T-helper 2 cell treated with Interferon-gamma antibody and Interleukin-4, amounts not matched to agents 100 ng/mL and 5 ng/mL, for 36 hours (primary cell): ENCODE data around the gene TRAPPC14. TPM values are rescaled to one million over a fixed set of nuclear protein-coding genes. Genes with fewer than 3 reads are reported as not detected.

Experiments used
- intact Hi-C: fragments of 100-400 bp; cut with micrococcal nuclease; formaldehyde crosslinking; loops from one replicate; pipeline ENCODE4 v1.15.1; 2023
- total RNA-seq: library from RNA; stranded (reverse); gene quantifications from 2 replicates; pipeline ENCODE4 v1.2.3, GENCODE V29; 2022

TRAPPC14 gene
- total RNA-seq, 1 donor from 2014 or later: 50.9 TPM

DNA sequence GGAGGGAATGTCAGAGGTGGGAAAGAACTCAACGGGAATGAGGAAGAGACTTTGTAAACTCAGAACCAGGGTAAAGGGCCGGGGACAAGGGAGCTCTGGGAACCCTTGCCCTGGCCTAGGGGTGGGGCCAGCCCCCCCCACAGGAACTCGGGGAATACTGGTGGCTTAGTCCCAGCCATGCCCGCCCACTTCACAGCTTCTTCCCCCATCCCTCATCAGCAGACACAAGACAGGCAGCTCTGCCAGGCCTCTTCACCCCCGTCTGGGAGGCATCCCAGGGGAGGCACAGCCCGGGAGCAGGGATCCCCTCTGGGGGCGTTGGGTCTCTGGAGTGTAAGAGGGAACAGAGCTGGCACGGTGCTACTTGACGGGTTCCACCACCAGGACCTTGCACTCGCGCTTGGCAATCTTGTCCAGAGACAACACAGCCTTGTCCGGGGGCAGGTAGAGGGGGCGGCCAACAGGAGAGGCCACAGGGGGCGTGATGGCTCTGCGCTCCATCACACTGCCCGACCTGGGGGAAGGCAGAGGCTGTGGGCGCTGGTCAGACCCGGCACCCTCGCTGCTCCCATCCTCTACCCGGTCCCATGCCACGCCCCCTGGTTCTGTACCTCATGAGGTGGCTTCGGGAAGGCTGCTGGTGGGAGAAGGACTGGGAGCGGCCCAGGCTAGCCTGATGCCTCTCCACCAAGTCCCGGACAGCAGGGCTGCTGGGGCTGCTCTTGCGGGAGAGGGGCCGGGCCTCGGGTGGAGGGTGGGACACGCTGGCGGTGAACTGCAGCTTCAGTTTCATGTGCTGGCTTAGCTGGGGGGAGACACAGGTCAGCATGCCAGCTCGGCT, 3.7 kb downstream of the TRAPPC14 start:
- intact Hi-C loops: loop anchor here (5.0 kb wide), 1 partner anchor 52 kb away; no protein-coding TSS in a partner anchor

- intact Hi-C loops: no loop called here
These were observed 4.6 kb downstream of the TRAPPC14 start for GRCh38 chr7:100153708-100154535.

- intact Hi-C loops: no loop called here
These were observed 5.4 kb downstream of the TRAPPC14 start for GRCh38 chr7:100152937-100153666.

DNA sequence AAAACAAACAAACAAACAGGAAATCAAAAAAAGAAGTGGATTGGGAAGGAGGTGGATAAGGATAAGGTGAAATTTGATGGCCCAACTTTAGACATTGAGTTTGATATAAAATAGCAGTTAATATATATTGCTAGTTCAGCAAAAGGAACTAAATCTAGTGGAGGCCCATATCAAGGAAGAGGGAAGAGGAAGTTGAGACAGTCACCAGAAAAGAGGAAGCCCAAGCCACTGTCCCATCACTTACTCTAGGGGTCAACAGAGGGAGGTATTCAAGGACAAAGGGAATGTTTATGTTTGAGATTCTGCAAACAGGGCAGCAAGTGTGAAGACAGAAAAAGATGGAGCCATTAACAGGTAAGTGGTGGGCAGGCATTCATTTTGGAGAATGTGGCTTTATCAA, 6.1 kb downstream of the TRAPPC14 start:
- intact Hi-C loops: no loop called here

DNA sequence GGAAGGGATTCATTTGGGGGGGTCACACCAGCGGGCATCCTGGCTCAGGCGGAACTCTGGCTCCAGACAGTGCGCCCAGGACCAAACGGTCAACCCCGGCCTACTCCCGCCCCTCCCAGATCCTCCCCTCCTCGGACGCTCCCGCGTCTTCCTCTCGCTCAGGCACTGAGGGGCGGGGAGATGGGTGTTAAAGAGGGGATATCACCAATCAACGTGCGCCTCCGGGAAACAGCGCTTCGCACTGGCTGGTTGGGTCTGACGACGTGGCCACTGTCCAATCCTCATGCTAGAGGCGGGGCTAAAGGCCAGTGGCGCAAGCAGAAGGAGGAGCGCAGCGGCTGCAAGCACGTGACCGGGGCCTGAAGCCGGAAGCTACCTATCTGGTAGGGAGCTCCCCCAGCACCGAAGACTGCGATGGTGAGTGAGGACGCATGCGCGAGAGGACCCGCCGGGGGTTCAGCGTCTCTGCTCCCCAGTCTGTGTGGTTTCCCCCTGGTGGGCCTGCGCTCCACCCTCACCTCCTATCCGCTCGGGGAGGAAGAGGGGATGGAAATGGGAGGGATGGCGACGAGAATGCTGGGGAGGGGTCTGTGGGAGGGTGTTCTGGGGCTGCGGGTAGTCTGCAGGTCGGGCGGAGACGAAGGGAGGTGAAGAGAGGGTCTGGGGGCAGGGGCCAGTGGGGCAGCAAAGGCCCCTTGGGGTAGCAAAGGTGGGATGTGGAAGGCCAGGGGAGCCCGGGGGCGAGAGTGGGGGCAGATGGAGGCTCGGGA, 9.8 kb downstream of the TRAPPC14 start, which contains the start of gene LAMTOR4:
Gene LAMTOR4 (plus strand): TSS at position 360 of the 770 bp plus-strand sequence. CDS start 55 bp downstream, at position 415.
- intact Hi-C loops: loop anchor here (1.0 to 5.0 kb wide), 7 partner anchors 10 to 281 kb away; partner anchors contain the start of genes AP4M1, GPC2, MCM7 and MEPCE

DNA sequence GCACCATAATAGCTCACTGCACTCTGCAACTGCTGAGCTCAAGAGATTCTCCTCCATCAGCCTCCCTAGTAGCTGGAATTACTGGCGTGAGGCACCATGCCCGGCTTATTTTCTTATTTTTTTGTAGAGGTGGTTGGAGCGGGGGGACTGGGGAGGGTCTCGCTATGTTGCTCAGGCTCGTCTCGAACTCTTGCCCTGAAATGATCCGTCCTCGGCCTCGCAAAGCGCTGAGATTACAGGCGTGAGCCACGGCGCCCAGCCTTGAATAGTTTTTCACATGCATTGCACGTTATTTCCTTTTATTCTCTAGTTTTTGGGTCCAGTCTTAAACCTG, 10.3 kb downstream of the TRAPPC14 start:
- intact Hi-C loops: loop anchor here (1.0 to 5.0 kb wide), 7 partner anchors 10 to 281 kb away; partner anchors contain the start of genes AP4M1, GPC2, MCM7 and MEPCE

GRCh38 chr7:100147278-100147677, 11.2 kb downstream of the TRAPPC14 start:
- intact Hi-C loops: loop anchor here (5.0 kb wide), 1 partner anchor 125 kb away; no protein-coding TSS in a partner anchor

GRCh38 chr7:100146350-100146749, 12.2 kb downstream of the TRAPPC14 start:
- intact Hi-C loops: loop anchor here (5.0 kb wide), 1 partner anchor 126 kb away; no protein-coding TSS in a partner anchor

- intact Hi-C loops: no loop called here
These were observed 16.1 kb downstream of the TRAPPC14 start for GRCh38 chr7:100142461-100142860.

DNA sequence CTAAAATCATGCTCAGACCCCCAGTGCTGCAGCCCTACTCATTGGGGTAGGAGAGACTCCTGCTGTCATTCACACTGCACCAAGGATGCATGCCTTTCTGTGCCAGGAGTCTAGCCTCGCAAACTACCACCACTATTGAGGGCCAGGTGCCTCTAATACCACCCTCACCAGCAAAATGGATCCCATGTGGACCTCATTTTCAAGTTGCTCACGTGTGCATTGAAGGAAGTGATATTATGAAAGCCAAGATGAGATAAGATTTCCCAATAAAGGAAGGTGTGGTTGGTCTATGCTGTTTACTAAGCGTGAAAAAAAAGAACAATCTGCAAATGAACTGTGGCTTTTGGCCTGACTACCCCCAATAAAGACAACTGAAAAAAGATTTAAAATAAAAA, 17.0 kb downstream of the TRAPPC14 start:
- intact Hi-C loops: no loop called here

- intact Hi-C loops: no loop called here
These were observed 20.4 kb downstream of the TRAPPC14 start for GRCh38 chr7:100137851-100138760.

DNA sequence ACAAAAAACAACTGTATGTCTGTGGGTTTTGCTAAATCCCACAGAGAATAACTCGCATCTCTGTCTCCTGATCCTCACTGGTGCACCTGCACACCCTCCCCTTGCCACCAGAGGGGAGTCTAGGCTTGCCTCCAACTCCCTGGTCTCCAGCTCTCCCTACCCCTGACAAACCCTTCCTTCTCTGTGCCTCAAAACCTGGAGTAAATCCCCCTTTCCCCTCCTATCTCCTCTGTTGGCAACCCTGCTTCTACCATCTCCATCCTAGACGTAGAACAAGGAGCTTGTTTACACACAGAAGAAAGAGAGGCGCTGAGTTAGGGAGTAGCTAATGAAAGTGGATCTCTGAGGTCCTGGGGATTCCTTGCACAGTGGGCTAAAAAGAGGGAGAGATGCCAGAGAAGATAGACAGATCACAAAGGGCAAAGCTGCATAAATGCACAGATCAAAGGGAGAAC, 25.8 kb downstream of the TRAPPC14 start:
- intact Hi-C loops: loop anchor here (1.0 to 5.0 kb wide), 3 partner anchors 89 to 275 kb away; no protein-coding TSS in a partner anchor

GRCh38 chr7:100132126-100132525, 26.4 kb downstream of the TRAPPC14 start:
- intact Hi-C loops: loop anchor here (1.0 to 5.0 kb wide), 3 partner anchors 89 to 275 kb away; no protein-coding TSS in a partner anchor

- intact Hi-C loops: loop anchor here (1.0 to 5.0 kb wide), 2 partner anchors 137 to 141 kb away; no protein-coding TSS in a partner anchor
These were observed 27.7 kb downstream of the TRAPPC14 start for GRCh38 chr7:100130608-100131453.

DNA sequence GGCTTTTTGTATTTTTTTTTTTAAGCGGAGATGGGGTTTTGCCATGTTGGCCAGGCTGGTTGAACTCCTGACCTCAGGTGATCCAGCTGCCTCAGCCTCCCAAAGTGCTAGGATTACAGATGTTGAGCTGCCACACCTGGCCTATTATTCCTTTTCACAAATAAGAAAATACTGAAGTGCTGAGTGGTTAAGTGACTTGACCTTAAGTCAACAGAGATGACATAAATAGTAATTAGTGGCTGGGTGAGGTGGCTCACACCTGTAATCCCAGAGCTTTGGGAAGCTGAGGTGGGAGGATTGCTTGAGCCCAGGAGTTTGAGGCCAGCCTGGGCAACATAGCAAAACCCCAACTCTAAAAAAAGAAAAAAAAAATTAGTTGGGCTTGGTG, 28.3 kb downstream of the TRAPPC14 start:
- intact Hi-C loops: loop anchor here (1.0 to 5.0 kb wide), 2 partner anchors 136 to 142 kb away; no protein-coding TSS in a partner anchor

GRCh38 chr7:100128637-100128963, 29.9 kb downstream of the TRAPPC14 start:
- intact Hi-C loops: loop anchor here (5.0 kb wide), 1 partner anchor 46 kb away; the partner anchor contains the start of gene ZNF3

DNA sequence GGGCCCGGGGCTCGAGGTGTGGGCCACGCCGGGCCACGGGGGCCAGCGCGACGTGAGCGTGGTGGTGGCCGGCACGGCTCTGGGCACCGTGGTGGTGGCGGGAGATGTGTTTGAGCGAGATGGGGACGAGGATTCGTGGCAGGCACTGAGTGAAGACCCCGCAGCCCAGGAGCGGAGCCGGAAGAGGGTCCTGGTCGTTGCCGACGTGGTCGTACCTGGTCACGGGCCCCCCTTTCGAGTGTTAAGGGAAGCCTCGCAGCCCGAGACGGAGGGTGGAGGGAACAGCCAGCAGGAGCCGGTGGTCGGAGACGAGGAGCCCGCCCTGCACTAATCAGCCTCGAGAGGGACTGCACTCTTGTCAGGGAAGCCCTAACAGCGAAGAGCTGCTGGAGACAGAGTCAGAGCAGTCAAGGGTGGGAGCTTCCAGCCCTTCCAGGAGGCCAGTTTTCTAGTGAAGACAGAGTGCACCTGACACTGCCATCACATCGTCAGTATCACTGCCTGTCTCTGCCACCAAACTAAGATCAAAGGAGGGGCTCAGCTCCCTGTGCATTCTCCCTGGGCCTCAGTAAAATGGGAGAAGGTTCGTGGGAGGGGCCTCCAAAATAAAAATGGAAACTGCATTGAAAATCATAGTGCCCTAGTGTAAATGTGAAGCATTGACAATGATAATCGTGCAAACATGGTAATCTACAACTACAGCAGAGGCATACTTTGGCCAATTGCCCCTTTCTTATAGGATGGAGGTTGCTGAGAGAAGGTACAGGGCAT, 30.5 kb downstream of the TRAPPC14 start:
- intact Hi-C loops: loop anchor here (1.0 to 5.0 kb wide), 7 partner anchors 9 to 301 kb away; partner anchors contain the start of genes AP4M1, CNPY4, LAMTOR4 and MCM7
